Activated CD8-positive, alpha-beta T cell treated with anti-CD3 and anti-CD28 coated beads for 36 hours (primary cell): ENCODE results near the gene ZBTB21. TPM values are rescaled to one million over a fixed set of nuclear protein-coding genes. Genes with fewer than 3 reads are reported as not detected.

Source experiments
- ATAC-seq: fragments of 200-7000 bp; cut with Tn5 transposase; one replicate; pipeline ENCODE4 v1.10.0; 2021; ENCODE audit warnings: mild to moderate bottlenecking, moderate library complexity
- CTCF ChIA-PET: fragments of 350-600 bp; sonication (Branson Sonifier 250); formaldehyde crosslinking; loops from one replicate; lab custom pipeline; 2021; ENCODE audit warnings: antibody characterized with exemption; lab: Charles Lee
- POLR2A ChIA-PET: fragments of 350-600 bp; sonication (Branson Sonifier 250); formaldehyde crosslinking; loops from one replicate; lab custom pipeline; 2021; ENCODE audit warnings: antibody characterized with exemption; lab: Charles Lee
- DNase-seq: peaks from one replicate; pipeline ENCODE4 v3.0.0-alpha.2; 2020
- H3K27ac Mint-ChIP-seq: one replicate; pipeline ENCODE4 v1.8.0; 2021; ENCODE audit warnings: mild to moderate bottlenecking, mixed read lengths
- H3K27me3 Mint-ChIP-seq: one replicate; pipeline ENCODE4 v1.8.0; 2021; ENCODE audit warnings: mixed read lengths
- H3K36me3 Mint-ChIP-seq: one replicate; pipeline ENCODE4 v1.8.0; 2021; ENCODE audit warnings: low read depth, mixed read lengths
- H3K4me1 Mint-ChIP-seq: one replicate; pipeline ENCODE4 v1.8.0; 2021; ENCODE audit warnings: low read depth, mixed read lengths
- H3K4me3 Mint-ChIP-seq: one replicate; pipeline ENCODE4 v1.8.0; 2021; ENCODE audit warnings: mild to moderate bottlenecking, moderate library complexity, mixed read lengths
- H3K9me3 Mint-ChIP-seq: one replicate; pipeline ENCODE4 v1.8.0; 2021; ENCODE audit warnings: mixed read lengths
- CTCF ChIP-seq: fragments of 200-600 bp; IDR thresholded peaks from one replicate; pipeline ENCODE4 v1.8.0; 2022; ENCODE audit warnings: antibody characterized with exemption, mild to moderate bottlenecking
- intact Hi-C: fragments of 100-400 bp; cut with micrococcal nuclease; formaldehyde crosslinking; loops from one replicate; pipeline ENCODE4 v1.10.0; 2022
- total RNA-seq, 2 experiments: library from RNA; stranded (reverse); gene quantifications; one replicate each; pipeline ENCODE4 v1.2.3, GENCODE V29; 2021

The ZBTB21 gene
- total RNA-seq, 2 experiments from 2014 or later, result 29.6 to 29.7 TPM

- intact Hi-C loops, result no loop called here
- H3K4me3 Mint-ChIP-seq, result no peak overlapping the region
- ChIA-PET CTCF (no interaction called here), POLR2A (interaction anchor here (0.6 kb wide), 1 partner anchor 115 kb away, joined by 3 read pairs; the partner anchor contains the start of gene PRDM15)
- no peak for TF ChIP-seq CTCF
- no peak overlapping the region for H3K27ac Mint-ChIP-seq
- H3K9me3 Mint-ChIP-seq, result peaks cover 14% of the 10 kb centered on the region
- peaks cover 6% of the 10 kb centered on the region for H3K4me1 Mint-ChIP-seq
- no peaks in the 10 kb centered on the region for H3K27me3 Mint-ChIP-seq
- DNase-seq, result no peak
- no peak for ATAC-seq
- peaks cover 66% of the 10 kb centered on the region for H3K36me3 Mint-ChIP-seq
Measured at GRCh38 chr21:41993744-41994143, 16.4 kb downstream of the ZBTB21 start.

GRCh38 chr21:41992576-41992975 lies 17.6 kb downstream of the ZBTB21 start:
- no peak overlapping the region for H3K27ac Mint-ChIP-seq
- ChIA-PET POLR2A (interaction anchor here (1.1 kb wide), 2 partner anchors 13 to 113 kb away, joined by 3 read pairs; no protein-coding TSS in a partner anchor), CTCF (no interaction called here)
- H3K9me3 Mint-ChIP-seq, result peaks cover 14% of the 10 kb centered on the region
- peaks cover 6% of the 10 kb centered on the region for H3K4me1 Mint-ChIP-seq
- ATAC-seq (no peak), DNase-seq (no peak)
- TF ChIP-seq CTCF, result no peak
- intact Hi-C loops, result no loop called here
- H3K4me3 Mint-ChIP-seq, result no peak overlapping the region
- H3K36me3 Mint-ChIP-seq, result peaks cover 59% of the 10 kb centered on the region
- H3K27me3 Mint-ChIP-seq, result no peaks in the 10 kb centered on the region

- Mint-ChIP-seq H3K36me3 (peaks cover 52% of the 10 kb centered on the region), H3K4me1 (peaks cover 6% of the 10 kb centered on the region), H3K4me3 (no peak overlapping the region), H3K27me3 (no peaks in the 10 kb centered on the region), H3K27ac (no peak overlapping the region), H3K9me3 (peaks cover 14% of the 10 kb centered on the region)
- DNase-seq, result no peak
- TF ChIP-seq CTCF, result no peak
- no peak for ATAC-seq
- intact Hi-C loops, result no loop called here
- CTCF ChIA-PET, result no interaction called here
- POLR2A ChIA-PET, result interaction anchor here (1.1 kb wide), 1 partner anchor 112 kb away, joined by 3 read pairs; no protein-coding TSS in a partner anchor
Measured at GRCh38 chr21:41991659-41992058, 18.5 kb downstream of the ZBTB21 start.

GRCh38 chr21:41989698-41990097 lies 20.5 kb downstream of the ZBTB21 start:
- no peak overlapping the region for H3K4me3 Mint-ChIP-seq
- peaks cover 33% of the 10 kb centered on the region for H3K36me3 Mint-ChIP-seq
- ATAC-seq, result no peak
- CTCF ChIA-PET, result no interaction called here
- intact Hi-C loops, result no loop called here
- TF ChIP-seq CTCF, result no peak
- H3K4me1 Mint-ChIP-seq, result no peaks in the 10 kb centered on the region
- no peaks in the 10 kb centered on the region for H3K9me3 Mint-ChIP-seq
- no peak overlapping the region for H3K27ac Mint-ChIP-seq
- no peak for DNase-seq
- H3K27me3 Mint-ChIP-seq, result no peaks in the 10 kb centered on the region
- POLR2A ChIA-PET, result interaction anchor here (0.6 kb wide), 1 partner anchor 146 kb away, joined by 3 read pairs; no protein-coding TSS in a partner anchor

- intact Hi-C loops, result no loop called here
- peaks cover 12% of the 10 kb centered on the region for H3K36me3 Mint-ChIP-seq
- no peak overlapping the region for H3K27ac Mint-ChIP-seq
- no peak for ATAC-seq
- ChIA-PET CTCF (no interaction called here), POLR2A (no interaction called here)
- no peaks in the 10 kb centered on the region for H3K27me3 Mint-ChIP-seq
- no peaks in the 10 kb centered on the region for H3K4me1 Mint-ChIP-seq
- TF ChIP-seq CTCF, result no peak
- H3K9me3 Mint-ChIP-seq, result peaks cover 3% of the 10 kb centered on the region
- DNase-seq, result no peak
- H3K4me3 Mint-ChIP-seq, result no peak overlapping the region
Measured at GRCh38 chr21:41987310-41987709, 22.9 kb downstream of the ZBTB21 start.
